Duodenal mucosa (tissue), 2 donors: ENCODE data around the gene PRKX.
"Not testable (repeated sequence)": the region's sequence is repeated elsewhere in the genome, so short reads cannot be mapped to it uniquely, and the experiment has no call there.

Source experiments
- H3K27ac ChIP-seq: one replicate; pipeline ENCODE4 v1.7.0; 2013; ENCODE audit warnings: low read depth, low read length
- H3K27me3 ChIP-seq, 2 donors: one replicate each; pipeline ENCODE4 v1.7.0; 2013; ENCODE audit warnings: low read length in 2 of 2, control low read depth in 1 of 2; ENCODE audit not compliant: insufficient read depth in 2 of 2, control insufficient read depth in 1 of 2
- H3K36me3 ChIP-seq, 2 donors: one replicate each; pipeline ENCODE4 v1.7.0; 2013; ENCODE audit warnings: low read length in 2 of 2, control low read depth in 1 of 2; ENCODE audit not compliant: insufficient read depth in 2 of 2, control insufficient read depth in 1 of 2
- H3K4me1 ChIP-seq, 2 donors: one replicate each; pipeline ENCODE4 v1.7.0; 2013; ENCODE audit warnings: low read length in 2 of 2, control low read depth in 1 of 2; ENCODE audit not compliant: insufficient read depth in 2 of 2, control insufficient read depth in 1 of 2
- H3K4me3 ChIP-seq, 2 donors: one replicate each; pipeline ENCODE4 v1.7.0; 2013; ENCODE audit warnings: low read length in 2 of 2, low read depth in 1 of 2
- H3K9ac ChIP-seq, 2 donors: one replicate each; pipeline ENCODE4 v1.7.0; 2013; ENCODE audit warnings: low read length in 2 of 2, low read depth in 1 of 2
- H3K9me3 ChIP-seq, 2 donors: one replicate each; pipeline ENCODE4 v1.7.0; 2013; ENCODE audit warnings: low read length in 2 of 2, control low read depth in 1 of 2; ENCODE audit not compliant: control insufficient read depth in 1 of 2

PRKX gene

DNA sequence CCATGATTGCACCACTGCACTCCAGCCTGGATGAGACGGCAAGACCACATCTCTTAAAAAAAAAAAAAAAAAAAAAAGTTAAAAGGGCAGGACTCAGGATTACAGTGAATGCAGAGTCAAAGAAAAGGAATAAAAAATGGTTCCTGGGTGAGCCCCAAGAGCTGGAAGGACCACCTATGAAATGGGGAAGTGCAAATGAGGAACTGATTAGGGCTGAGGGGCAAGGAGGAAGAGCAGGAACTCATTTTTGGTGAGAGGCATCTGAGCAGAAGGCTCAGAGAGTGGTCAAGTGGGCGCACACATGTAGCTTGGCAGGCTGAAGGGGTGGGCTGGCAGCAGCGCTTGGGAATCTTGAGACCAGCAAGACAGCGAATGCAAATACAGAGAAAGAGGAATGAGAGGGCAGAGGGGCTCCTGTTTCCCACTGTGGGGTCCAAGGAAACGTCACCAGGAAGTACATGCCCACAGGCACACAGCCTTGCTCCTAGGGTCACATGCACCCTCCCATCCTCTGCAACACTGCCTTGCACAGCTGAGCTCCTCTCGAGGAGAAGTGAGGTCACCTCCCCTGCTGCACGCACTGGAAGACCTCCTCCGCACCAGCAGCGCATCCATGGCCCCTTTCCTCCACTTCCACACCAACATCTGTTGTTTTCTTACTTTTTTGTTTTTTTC lies 49.7 kb downstream of the PRKX start:
- not testable (repeated sequence) for H3K4me3 ChIP-seq, H3K9me3 ChIP-seq, H3K27ac ChIP-seq, H3K9ac ChIP-seq, H3K4me1 ChIP-seq, H3K27me3 ChIP-seq, H3K36me3 ChIP-seq

DNA sequence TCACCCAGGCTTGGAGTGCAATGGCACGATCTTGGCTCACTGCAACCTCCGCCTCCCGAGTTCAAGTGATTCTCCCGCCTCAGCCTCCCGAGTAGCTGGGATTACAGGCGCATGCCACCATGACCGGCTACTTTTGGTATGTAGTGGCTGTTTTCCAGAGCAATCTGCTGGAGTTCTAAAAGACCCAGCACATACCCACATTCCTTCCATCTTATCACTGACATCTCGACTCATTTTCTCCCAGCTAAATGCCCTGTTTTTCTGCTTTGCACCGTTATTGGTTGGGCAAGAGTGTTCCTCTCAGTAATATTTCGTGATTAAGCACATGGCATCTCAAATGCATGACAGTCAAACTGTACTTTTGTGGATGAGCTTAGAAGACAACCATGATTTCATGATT lies 53.7 kb downstream of the PRKX start:
- Histone ChIP-seq H3K27ac (no peak overlapping the region), H3K9ac (no peak overlapping the region), H3K36me3 (no peaks in the 10 kb centered on the region), H3K4me1 (no peaks in the 10 kb centered on the region), H3K4me3 (no peak overlapping the region), H3K27me3 (no peaks in the 10 kb centered on the region), H3K9me3 (no peaks in the 10 kb centered on the region)

DNA sequence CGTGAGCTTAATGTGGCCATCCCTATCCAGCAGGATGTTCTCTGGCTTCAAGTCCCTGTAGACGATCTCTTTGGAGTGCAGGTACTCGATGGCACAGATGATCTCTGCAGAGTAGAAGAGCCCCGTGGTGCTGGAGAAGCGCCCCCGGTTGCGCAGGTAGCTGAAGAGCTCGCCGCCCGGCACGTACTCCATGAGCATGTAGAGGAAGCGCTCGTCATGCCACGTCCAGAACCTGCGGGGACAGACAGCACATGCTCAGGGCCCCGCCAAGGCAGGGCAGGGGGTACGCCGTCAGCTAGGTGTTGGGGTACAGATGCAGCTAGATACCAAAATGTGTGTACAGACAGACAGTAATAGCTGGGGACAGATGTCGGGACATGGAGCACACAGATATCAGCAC lies 58.3 kb downstream of the PRKX start:
- Histone ChIP-seq H3K9me3 (no peaks in the 10 kb centered on the region), H3K4me3 (no peak overlapping the region), H3K27ac (no peak overlapping the region), H3K9ac (no peak overlapping the region), H3K36me3 (no peaks in the 10 kb centered on the region), H3K4me1 (no peaks in the 10 kb centered on the region), H3K27me3 (no peaks in the 10 kb centered on the region)

- H3K9ac ChIP-seq, result no peak overlapping the region
- H3K4me1 ChIP-seq, result no peaks in the 10 kb centered on the region
- H3K36me3 ChIP-seq, result no peaks in the 10 kb centered on the region
- H3K27ac ChIP-seq, result no peak overlapping the region
- no peaks in the 10 kb centered on the region for H3K9me3 ChIP-seq
- H3K27me3 ChIP-seq, result no peaks in the 10 kb centered on the region
- no peak overlapping the region for H3K4me3 ChIP-seq
These were observed 60.3 kb downstream of the PRKX start for GRCh38 chrX:3653111-3653510.

DNA sequence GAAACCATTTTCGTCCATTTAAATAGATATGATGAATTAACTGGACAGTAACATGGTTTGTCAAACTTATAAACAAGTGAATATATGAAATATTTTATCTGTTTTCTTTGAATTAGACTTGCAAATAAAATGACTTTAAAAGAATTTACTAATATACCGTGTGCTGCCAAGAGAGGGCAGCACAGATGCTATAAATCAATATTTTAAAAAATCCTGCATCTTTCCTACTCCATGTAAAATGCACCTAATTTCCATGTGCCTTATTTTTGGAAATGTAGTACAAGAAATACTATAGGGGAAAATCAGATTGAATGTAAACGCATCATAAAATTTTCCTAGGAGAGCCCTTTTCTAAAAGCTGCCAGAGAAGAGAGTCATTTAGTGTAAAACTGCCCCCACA lies 62.2 kb downstream of the PRKX start:
- H3K36me3 ChIP-seq, result no peaks in the 10 kb centered on the region
- no peak overlapping the region for H3K9ac ChIP-seq
- no peaks in the 10 kb centered on the region for H3K4me1 ChIP-seq
- H3K27ac ChIP-seq, result no peak overlapping the region
- H3K4me3 ChIP-seq, result no peak overlapping the region
- H3K9me3 ChIP-seq, result no peaks in the 10 kb centered on the region
- H3K27me3 ChIP-seq, result no peaks in the 10 kb centered on the region

DNA sequence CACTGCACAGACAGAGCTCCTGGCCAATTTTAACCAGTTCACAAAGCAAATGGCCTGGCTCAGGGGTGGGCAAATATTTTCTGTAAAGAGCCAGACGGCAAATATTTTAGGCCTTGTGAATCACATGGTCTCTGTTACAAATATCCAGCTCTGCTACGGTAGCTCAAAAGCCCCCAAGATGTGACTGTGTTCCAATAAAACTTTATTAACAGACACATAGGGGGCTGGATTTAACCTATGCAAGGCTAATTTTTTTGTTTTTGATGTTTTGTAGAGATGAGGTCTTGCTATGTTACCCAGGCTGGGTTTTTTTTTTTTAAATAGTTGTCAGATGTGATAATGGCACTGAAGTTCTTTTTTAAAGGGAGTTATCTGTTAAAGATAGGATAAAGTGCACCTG lies 65.4 kb downstream of the PRKX start:
- Histone ChIP-seq H3K9ac (no peak overlapping the region), H3K4me3 (no peak overlapping the region), H3K4me1 (no peaks in the 10 kb centered on the region), H3K36me3 (no peaks in the 10 kb centered on the region), H3K27me3 (no peaks in the 10 kb centered on the region), H3K9me3 (no peaks in the 10 kb centered on the region), H3K27ac (no peak overlapping the region)

DNA sequence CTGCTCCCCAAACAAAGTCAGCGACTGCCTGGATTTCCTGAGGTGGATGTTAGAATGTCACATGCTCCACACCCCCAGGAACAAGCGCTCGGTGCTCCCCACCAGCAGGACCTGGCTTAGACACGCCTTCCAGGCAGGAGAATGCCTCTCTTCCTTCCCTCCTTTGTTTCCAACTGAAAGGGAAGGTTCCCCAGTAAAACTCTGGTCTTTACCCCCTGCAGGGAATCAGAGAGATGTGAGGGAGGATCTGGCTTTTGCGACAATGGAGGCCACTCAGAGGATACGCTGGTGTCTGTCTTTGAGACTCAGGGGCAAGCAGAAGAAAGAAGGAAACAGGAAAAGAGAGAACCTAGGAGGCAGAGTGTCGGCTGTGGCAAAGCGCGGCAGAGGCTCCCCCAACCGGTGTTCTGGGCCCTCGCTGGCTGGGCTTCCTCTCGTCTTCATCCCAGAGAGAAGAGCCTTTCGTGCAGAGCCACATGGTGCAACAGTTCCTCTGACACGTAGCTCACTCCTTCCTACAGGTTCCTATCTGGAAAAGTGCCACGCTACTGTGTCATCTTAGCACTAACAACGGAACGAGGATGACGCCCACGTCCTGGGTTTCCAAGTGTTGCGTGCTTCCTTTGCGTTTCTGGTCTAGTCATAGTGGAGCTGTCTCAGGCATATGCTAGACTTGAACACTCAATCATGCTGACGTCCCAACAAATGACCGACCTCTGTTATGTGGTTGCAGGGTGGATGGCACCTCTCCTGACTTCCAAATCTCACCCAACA lies 73.4 kb downstream of the PRKX start:
- H3K36me3 ChIP-seq, H3K27ac ChIP-seq, H3K4me3 ChIP-seq, H3K4me1 ChIP-seq, H3K27me3 ChIP-seq, H3K9me3 ChIP-seq, H3K9ac ChIP-seq: not testable (repeated sequence)

- H3K4me1 ChIP-seq, result no peaks in the 10 kb centered on the region
- no peaks in the 10 kb centered on the region for H3K9me3 ChIP-seq
- no peaks in the 10 kb centered on the region for H3K36me3 ChIP-seq
- no peak overlapping the region for H3K4me3 ChIP-seq
- H3K27me3 ChIP-seq, result no peaks in the 10 kb centered on the region
- no peak overlapping the region for H3K9ac ChIP-seq
- no peak overlapping the region for H3K27ac ChIP-seq
These were observed 74.2 kb downstream of the PRKX start for GRCh38 chrX:3639236-3639635.

- H3K36me3 ChIP-seq, result no peaks in the 10 kb centered on the region
- H3K27ac ChIP-seq, result no peak overlapping the region
- no peaks in the 10 kb centered on the region for H3K9me3 ChIP-seq
- H3K9ac ChIP-seq, result no peak overlapping the region
- H3K4me1 ChIP-seq, result no peaks in the 10 kb centered on the region
- H3K27me3 ChIP-seq, result no peaks in the 10 kb centered on the region
- H3K4me3 ChIP-seq, result no peak overlapping the region
These were observed 75.1 kb downstream of the PRKX start for GRCh38 chrX:3638280-3638873.

DNA sequence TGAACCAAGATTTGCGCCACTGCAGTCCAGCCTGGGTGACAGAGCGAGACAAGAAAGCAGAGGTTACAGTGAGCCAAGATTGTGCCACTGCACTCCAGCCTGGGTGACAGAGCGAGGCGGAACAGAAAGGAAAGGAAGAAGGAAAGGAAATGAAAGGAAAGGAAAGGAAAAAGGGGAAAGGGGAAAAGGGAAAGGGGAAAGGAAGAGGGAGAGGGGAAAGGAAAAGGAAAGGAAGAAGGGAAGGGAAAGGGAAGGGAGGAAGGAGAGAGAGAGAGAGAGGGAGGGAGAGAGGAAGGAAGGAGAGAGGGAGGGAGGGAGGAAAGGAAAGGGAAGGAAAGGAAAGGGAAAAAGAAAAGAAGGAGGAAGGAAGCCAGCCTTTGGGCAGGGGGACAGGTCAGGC lies 76.6 kb downstream of the PRKX start:
- Histone ChIP-seq H3K36me3 (no peaks in the 10 kb centered on the region), H3K9ac (no peak overlapping the region), H3K27me3 (no peaks in the 10 kb centered on the region), H3K27ac (no peak overlapping the region), H3K9me3 (no peaks in the 10 kb centered on the region), H3K4me3 (no peak overlapping the region), H3K4me1 (no peaks in the 10 kb centered on the region)
